Epithelial cell of esophagus (primary cell): ENCODE measurements around the gene MAST3.

ENCODE experiments used
- DNase-seq: peaks from one replicate; pipeline ENCODE4 v3.0.0; 2010; ENCODE audit warnings: low read depth
- H3K4me3 ChIP-seq: 2 replicates; pipeline ENCODE4 v1.5.1; 2011; ENCODE audit warnings: mild to moderate bottlenecking, low read length, control low read depth
- TF ChIP-seq, protein P1 (sequence below): IDR thresholded peaks from 2 replicates; pipeline ENCODE4 v1.5.1; 2011; ENCODE audit warnings: low read depth, mild to moderate bottlenecking, low read length, control low read depth, inconsistent platforms; ENCODE audit not compliant: insufficient read depth; ENCODE audit errors: missing control alignments

MAST3 gene

DNA sequence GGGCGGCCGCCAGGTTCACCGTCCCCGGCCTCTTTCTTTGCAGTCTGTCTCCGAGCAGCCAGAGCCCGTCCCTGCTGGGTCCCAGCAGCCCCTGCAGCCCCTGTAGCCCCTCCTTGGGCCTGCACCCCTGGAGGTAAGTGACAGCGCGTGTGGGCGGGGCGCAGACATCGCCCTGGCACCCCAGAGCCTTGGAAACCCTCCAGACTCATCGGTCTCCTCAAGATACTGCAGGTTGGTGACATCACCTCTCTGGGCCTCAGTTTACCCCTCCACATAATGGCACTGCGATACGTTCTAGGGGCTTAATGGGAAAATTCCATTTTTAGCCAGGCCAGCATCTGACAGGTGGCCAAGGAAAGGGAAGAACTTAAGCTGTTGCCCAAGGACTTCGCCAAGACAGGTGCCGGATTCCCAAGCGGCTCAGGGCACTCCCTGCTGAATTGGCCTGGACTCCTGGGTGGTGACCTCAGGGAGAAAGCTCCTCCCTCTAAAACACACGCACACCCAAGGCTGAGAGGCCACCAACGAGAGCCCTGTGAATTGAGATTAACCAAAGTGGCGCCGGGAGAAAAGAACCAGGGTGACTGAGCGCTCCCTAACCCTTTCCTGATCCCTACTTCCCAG, 13.1 kb downstream of the MAST3 start:
- H3K4me3 ChIP-seq: peak overlapping the region; percentile 64
- TF ChIP-seq, protein P1, sequence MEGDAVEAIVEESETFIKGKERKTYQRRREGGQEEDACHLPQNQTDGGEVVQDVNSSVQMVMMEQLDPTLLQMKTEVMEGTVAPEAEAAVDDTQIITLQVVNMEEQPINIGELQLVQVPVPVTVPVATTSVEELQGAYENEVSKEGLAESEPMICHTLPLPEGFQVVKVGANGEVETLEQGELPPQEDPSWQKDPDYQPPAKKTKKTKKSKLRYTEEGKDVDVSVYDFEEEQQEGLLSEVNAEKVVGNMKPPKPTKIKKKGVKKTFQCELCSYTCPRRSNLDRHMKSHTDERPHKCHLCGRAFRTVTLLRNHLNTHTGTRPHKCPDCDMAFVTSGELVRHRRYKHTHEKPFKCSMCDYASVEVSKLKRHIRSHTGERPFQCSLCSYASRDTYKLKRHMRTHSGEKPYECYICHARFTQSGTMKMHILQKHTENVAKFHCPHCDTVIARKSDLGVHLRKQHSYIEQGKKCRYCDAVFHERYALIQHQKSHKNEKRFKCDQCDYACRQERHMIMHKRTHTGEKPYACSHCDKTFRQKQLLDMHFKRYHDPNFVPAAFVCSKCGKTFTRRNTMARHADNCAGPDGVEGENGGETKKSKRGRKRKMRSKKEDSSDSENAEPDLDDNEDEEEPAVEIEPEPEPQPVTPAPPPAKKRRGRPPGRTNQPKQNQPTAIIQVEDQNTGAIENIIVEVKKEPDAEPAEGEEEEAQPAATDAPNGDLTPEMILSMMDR: no peak
- no peak for DNase-seq

DNA sequence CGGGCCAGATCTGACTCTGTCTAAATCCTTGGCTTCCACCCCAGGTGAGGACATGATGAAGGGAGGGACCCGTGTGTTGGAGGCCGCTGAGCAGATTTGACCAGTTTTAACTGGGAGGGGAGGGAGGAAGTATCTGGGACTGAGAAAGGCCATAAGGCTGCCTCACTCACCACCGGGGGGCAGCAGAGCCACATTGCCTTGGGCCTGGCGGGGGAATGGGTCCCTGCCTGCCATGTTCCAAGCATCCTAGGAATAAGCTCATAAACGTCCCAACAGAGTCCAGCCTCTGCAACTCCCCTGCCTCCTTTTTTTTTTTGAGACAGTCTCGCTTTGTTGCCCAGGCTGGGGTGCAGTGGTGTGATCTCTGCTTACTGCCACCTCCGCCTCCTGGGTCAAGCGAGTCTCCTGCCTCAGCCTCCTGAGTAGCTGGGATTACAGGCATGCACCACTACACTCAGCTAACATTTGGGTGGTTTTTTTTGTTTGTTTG, 15.5 kb downstream of the MAST3 start:
- no peak overlapping the region for H3K4me3 ChIP-seq
- DNase-seq: peak; percentile 82
- TF ChIP-seq, protein P1: peak; percentile 91

DNA sequence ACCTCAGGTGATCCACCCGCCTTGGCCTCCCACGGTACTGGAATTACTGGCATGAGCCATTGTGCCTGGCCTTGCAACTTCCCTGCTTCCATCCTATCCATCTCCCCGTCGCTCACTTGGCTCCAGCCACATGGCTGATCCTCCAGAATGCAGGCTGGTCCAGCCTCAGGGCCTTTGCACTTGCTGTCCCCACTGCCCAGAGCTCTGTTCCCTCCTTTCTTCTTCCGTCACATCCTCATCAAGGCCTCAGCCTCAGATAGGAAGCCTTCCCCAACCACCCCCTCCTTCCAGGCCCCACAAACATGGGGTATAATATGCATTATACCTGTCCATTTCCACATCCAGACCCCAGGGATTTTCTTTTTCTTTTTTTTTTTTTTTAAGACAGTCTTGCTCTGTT, 16.2 kb downstream of the MAST3 start:
- H3K4me3 ChIP-seq: no peak overlapping the region
- TF ChIP-seq, protein P1: no peak
- no peak for DNase-seq

DNA sequence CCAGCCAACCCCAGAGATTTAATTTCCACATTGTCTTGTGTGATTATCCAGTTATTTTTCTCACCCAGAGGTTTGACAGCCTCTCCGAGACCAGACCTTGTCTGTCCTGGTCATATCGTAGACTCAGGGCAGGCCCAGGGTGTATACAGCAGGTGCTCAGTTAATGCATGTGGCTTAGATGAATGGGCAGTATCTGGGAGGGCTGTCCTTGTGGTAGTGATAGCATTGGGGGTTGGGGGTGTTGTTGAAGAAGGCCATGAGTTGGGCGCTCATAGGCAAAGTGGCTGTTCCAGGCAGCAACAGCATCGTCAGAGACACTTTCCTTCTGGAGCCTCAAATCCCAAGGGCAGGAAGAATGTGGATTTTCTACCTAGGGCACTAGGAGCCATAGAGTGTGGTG, 16.9 kb downstream of the MAST3 start:
- H3K4me3 ChIP-seq: no peak overlapping the region
- no peak for DNase-seq
- TF ChIP-seq, protein P1: no peak

DNA sequence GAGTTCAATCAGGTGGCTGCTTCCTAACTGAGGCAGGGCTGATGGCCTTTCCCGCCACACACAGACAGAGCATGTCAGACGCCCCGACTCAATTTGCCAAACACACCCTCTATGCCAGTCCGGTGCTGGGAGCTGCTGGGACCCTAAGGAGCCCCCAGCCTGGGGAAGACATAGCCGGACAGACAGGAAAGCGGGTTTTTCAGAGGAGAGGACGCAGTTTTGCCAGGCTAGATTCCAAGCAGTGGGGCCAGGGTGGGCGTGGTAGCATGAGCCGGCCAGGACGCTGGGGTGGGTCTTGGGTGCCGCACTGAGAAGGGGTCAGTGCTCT, 19.8 kb downstream of the MAST3 start:
- TF ChIP-seq, protein P1: no peak
- peak overlapping the region; percentile 28 for H3K4me3 ChIP-seq
- DNase-seq: no peak

DNA sequence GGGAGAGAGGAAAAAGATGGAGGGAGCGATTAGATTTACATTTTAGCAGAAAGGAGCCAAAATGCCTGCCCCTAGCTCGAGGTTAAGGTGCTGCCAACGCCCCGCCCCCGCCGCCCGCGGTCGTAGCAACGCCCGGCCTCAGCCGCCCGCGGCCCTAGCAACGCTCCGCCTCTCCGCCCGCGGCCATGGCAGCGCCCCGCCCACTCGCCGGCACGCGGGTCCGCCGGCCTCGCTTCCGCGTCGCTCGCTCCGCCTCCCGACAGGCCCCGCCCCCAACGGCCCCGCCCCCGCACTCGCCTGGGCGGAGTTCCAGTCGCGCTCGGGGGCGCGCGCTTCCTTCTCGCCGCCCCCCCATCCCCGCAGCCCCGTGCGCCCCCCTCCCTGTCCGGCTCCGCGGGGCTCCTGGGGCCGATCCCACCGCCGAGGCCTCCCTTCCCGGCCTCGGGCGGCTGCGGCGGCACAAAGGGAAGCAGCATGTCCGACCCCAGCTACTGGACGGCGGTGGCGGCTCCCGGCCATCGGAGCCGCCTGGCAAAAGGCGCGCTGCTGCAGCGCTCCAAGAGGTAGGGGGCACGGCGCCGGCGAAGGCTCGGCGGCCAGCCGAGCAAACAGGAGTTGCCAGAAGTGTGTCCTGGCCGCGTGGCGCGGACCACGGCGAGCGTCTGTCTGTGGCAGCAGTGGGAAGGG, 20.3 kb downstream of the MAST3 start:
- DNase-seq: peak; percentile 74
- H3K4me3 ChIP-seq: peak overlapping the region; percentile 62
- TF ChIP-seq, protein P1: no peak
